ENCODE data around the gene RSPRY1.

Gene RSPRY1

DNA sequence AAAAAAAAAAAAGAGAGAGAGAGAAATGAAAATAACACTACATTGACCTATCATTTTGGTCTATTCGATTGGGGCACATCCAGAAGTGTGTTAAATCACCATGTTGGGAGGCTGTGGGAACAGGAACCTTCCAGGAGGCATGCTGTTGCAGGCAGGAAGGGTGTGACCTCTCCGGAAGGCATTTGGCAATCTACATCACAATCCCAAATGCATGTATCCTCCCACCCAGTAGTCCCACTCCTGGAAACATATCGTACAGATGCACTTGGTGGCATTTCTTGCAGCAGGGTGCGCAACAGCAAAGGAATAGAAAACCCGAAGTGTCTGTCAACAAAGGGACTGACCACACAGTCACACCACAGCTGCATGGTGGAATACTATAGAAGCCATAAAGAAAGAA, 90.5 kb downstream of the RSPRY1 start:
- TF ChIP-seq, protein P1, sequence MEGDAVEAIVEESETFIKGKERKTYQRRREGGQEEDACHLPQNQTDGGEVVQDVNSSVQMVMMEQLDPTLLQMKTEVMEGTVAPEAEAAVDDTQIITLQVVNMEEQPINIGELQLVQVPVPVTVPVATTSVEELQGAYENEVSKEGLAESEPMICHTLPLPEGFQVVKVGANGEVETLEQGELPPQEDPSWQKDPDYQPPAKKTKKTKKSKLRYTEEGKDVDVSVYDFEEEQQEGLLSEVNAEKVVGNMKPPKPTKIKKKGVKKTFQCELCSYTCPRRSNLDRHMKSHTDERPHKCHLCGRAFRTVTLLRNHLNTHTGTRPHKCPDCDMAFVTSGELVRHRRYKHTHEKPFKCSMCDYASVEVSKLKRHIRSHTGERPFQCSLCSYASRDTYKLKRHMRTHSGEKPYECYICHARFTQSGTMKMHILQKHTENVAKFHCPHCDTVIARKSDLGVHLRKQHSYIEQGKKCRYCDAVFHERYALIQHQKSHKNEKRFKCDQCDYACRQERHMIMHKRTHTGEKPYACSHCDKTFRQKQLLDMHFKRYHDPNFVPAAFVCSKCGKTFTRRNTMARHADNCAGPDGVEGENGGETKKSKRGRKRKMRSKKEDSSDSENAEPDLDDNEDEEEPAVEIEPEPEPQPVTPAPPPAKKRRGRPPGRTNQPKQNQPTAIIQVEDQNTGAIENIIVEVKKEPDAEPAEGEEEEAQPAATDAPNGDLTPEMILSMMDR (IDR thresholded peaks at IDR 0.05; ENCODE audit: insufficient read depth, missing control alignments): no peak
- no peak for DNase-seq (ENCODE audit: insufficient read length, low spot score)
- no peak for FAIRE-seq

DNA sequence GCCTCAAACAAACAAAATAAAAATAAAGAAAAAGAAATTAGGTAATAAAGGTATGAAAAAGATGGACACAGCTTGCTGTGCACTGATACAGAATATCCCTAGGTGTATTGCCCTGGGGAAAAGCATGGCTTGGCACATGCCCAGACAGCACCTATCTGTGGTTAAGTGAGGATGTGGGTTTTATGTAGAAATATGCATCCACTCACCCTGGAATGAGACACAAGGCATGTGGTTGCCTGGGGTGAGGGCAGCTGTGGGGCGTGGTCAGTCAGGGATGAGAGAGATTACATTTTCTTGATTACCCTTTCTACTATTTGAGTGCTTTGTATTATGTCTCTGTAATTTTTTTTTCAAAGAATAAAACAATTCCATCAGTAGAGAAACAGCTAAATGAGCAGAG, 91.5 kb downstream of the RSPRY1 start:
- DNase-seq (ENCODE audit: insufficient read length, low spot score): no peak
- TF ChIP-seq, protein P1 (IDR thresholded peaks at IDR 0.05; ENCODE audit: insufficient read depth, missing control alignments): no peak
- no peak for FAIRE-seq

DNA sequence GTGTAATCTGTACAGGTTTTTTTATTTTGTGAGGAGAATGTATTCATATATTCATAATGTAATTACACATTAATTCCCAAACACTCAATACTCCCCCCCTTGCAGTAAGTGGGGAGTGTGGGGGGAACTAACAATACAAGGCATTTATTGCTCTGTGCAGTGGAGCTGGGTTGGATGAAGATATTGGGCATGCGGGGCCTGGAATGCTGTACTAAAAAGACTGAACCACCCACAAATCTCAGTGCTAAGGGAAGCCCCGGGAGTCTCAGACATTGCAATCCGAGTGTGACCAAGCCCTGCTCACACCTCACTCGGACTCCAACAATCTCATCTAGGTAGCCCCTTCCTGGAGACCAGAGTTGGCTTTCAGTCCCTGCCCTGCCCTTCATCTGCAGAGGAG, 92.4 kb downstream of the RSPRY1 start:
- FAIRE-seq (no peak), DNase-seq (ENCODE audit: insufficient read length, low spot score) (no peak)
- TF ChIP-seq, protein P1 (IDR thresholded peaks at IDR 0.05; ENCODE audit: insufficient read depth, missing control alignments): no peak

DNA sequence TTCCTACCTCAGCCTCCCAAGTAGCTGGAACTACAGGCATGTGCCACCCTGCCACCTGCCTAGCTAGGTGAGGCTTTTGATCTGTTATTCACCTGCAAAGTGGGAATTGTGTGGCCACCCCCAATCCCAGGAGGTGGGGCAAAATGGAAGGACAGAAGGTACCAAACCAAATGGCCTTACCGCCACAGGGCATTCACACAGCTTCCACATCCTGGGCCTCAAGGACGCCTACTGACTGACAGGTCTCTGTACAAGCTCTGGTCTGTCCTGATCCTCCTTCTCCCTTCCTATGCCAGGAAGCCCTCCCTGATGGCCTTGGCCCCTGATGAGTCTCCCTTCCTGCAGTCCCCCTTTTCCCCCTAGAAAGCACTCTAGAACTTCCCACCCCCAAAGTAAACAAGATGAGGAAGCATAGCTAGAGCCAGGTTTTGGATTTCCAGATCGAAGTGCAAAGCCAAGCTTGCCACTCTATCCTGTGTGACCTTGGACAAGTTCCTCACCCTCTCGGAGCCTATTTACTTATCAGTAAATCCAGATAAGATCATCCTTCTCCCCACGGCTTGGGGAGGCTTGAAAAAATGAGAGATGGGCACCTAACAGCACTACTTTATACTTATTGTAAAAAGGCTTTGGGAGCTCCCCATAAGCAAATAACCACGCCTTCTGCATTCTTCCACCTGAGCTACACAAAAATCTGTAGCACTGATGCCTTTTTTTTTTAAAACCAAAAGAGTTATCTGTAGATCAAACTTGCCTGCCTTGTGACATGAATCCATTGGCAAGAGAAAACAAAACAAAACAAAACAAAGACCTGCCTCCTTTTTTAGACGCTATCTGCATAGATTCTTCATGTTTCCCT, 93.9 kb downstream of the RSPRY1 start:
- DNase-seq (ENCODE audit: insufficient read length, low spot score) (no peak), FAIRE-seq (no peak)
- TF ChIP-seq, protein P1 (IDR thresholded peaks at IDR 0.05; ENCODE audit: insufficient read depth, missing control alignments): no peak

DNA sequence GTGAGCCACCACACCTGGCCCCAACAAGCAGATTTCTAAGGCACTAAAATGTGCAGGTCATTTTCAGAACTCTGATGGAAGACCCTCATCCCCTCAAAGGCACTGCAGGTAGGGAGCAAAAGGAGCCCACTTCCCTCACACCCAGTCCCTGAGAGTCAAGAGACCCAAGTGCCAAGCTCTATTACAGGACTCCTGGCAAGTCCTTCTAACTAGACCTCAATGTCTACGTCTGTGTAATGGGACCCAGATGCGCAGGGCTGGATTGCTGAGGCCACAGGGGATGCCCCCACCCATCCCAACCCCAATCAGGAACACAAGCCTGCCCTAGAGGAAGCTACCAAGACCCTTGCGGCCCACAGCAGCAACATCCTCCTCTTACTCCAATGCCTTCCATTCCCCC, 95.7 kb downstream of the RSPRY1 start:
- TF ChIP-seq, protein P1 (IDR thresholded peaks at IDR 0.05; ENCODE audit: insufficient read depth, missing control alignments): no peak
- FAIRE-seq: no peak
- no peak for DNase-seq (ENCODE audit: insufficient read length, low spot score)

DNA sequence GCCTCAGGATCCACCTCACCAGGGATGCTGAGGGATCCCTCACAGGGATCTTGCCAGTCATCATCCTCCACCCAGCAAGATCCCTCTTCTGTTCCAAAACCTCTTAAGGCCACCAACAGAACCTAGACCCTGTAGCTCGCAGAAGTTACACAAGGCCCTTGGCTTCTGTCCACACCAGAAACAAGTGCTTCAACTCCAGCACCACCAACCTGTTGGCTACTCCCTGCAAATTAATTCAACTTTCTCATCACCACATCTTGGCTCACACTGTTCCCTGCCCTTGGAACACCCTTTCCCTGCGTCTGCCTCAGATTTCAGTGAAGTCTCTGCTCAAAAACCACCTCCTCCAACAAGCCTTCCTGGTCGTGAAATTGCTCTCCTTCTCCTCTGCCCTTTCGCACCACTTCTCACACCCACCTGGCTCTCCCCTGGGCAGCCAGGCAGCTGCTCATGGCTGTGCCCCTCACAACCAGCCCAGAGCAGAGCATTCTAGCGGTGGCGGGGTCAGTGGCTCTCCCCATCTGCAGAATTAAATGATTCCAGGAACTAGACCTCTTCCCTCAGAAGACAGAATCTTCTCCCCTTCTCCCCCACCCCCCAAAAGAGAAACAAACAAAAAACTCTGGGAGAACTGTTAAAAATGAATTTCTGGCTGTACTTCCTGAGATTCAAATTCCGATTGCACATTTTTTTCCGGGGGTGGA, 96.5 kb downstream of the RSPRY1 start:
- FAIRE-seq: no peak
- TF ChIP-seq, protein P1 (IDR thresholded peaks at IDR 0.05; ENCODE audit: insufficient read depth, missing control alignments): no peak
- DNase-seq (ENCODE audit: insufficient read length, low spot score): no peak

Measured in D721Med (cell line).